Measurements from ENCODE around the gene DNAJC5. TPM values are rescaled to one million over a fixed set of nuclear protein-coding genes. Genes with fewer than 3 reads are reported as not detected.

DNAJC5 gene
- total and polyA plus RNA-seq, 2 of the 8 experiments (the other 6 are each of a cell fraction or from before 2014, with no cell fraction given): 19.2 to 31.2 TPM

DNA sequence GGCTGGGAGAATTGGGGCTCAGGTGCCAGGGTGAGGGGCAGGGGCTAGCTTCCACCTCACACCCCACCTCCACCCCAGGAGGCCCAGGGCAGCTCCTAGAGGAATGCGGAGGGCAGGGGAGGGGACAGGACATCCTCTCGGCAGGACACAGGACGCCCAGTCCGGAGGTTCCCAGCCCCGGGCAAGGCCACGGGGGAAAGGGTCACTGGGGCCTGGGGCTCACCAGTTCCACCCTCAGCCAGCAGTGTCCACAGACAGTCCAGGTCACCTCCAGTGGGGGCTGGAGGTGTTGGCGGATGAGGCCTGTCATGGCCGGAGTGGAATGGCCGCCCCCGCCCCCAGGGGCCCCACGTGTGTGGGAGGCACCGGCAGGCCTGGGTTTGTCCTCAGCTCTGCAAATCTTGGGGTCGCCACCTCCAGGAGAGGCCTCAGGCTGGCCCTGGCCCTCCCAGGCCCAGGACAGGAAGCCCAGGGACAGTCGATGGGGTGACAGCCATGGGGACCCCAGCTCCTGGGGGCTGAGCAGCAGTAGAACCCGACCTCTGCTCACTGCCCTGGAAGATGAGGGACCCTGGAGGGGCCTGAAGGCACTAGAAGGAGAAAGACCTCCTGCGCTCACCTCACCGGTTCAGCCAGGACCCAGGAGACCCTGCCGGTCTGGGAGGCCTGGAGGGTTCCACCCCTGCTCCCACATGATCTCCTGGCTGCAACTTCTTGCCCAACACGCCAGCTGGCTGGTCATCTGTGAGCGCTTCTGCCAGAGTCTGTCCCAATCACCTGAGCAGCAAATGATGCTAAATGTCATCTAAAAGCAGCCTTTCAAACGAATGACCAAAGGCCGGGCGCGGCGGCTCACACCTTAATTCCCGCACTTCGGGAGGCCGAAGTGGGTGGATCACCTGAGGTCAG lies 46.7 kb upstream of the DNAJC5 start:
- Histone ChIP-seq H3K4me2 (ENCODE audit: insufficient read depth in 1 of 2, low read depth in 2 of 2, low read length in 2 of 2) (peak overlapping the region; percentile 67 to 82), H3K79me1 (ENCODE audit: low read depth, low read length) (no peaks in the 10 kb centered on the region), H3K56ac (replicated peaks; ENCODE audit: insufficient read length, low read depth, low read length) (peak overlapping the region; percentile 78), H3K4me1 (replicated peaks in 1 of 4; ENCODE audit: control insufficient read depth in 3 of 4, insufficient read depth in 4 of 4, low read length in 3 of 4) (peaks cover 6 to 29% (median 23%) of the 10 kb centered on the region in 4 experiments), H3K27me3 (replicated peaks in 1 of 4; ENCODE audit: control insufficient read depth in 3 of 4, extremely low read depth in 1 of 4, insufficient read depth in 3 of 4, low read length in 3 of 4) (no peaks in the 10 kb centered on the region), H3K4me3 (ENCODE audit: extremely low read depth in 1 of 4, insufficient read depth in 2 of 4, low read depth in 3 of 4, low read length in 4 of 4) (peak overlapping the region in 1 of 4 experiments; percentile 60; a peak in 2 of 8 replicates), H3K18ac (ENCODE audit: extremely low read depth, low read length) (peak overlapping the region; percentile 97), H4K5ac (ENCODE audit: insufficient read length, low read depth, low read length) (peak overlapping the region; percentile 72), H2BK12ac (ENCODE audit: low read depth, low read length) (peak overlapping the region; percentile 96; the same call in 1 of the 2 replicates), H2BK5ac (ENCODE audit: low read depth, low read length) (peak overlapping the region; percentile 100; the same call in 1 of the 2 replicates), H4K91ac (replicated peaks; ENCODE audit: insufficient read length, low read length) (peak overlapping the region; percentile 99), H3K9me3 (ENCODE audit: insufficient read depth in 2 of 2, low read depth in 1 of 2, low read length in 1 of 2) (no peaks in the 10 kb centered on the region), H2BK20ac (ENCODE audit: low read length) (peak overlapping the region; percentile 93; the same call in 1 of the 2 replicates), H4K20me1 (replicated peaks in 1 of 2; ENCODE audit: control insufficient read depth in 1 of 2, insufficient read depth in 2 of 2, low read length in 2 of 2) (peaks cover 0 to 4% of the 10 kb centered on the region in 2 experiments), H3K23ac (ENCODE audit: insufficient read length) (no peak overlapping the region), H3K79me2 (ENCODE audit: control insufficient read depth in 1 of 2, insufficient read depth in 2 of 2, low read length in 2 of 2) (no peaks in the 10 kb centered on the region), H3K36me3 (ENCODE audit: control insufficient read depth in 2 of 4, insufficient read depth in 4 of 4, low read length in 3 of 4) (no peaks in the 10 kb centered on the region), H2AK5ac (ENCODE audit: low read depth, low read length) (peak overlapping the region; percentile 95; the same call in 1 of the 2 replicates), H2BK15ac (ENCODE audit: low read length) (peak overlapping the region; percentile 81; the same call in 1 of the 2 replicates), H3K9ac (replicated peaks in 1 of 4; ENCODE audit: extremely low read depth in 1 of 4, low read depth in 3 of 4, low read length in 3 of 4) (no peak overlapping the region; a peak in 2 of 7 replicates), H2BK120ac (replicated peaks; ENCODE audit: low read depth, low read length) (peak overlapping the region; percentile 75), H3K23me2 (ENCODE audit: low read depth, low read length) (peaks cover 12% of the 10 kb centered on the region; the same call in 1 of the 2 replicates), H3K4ac (replicated peaks; ENCODE audit: insufficient read length, low read depth, low read length) (peak overlapping the region; percentile 100), H4K8ac (ENCODE audit: extremely low read depth, insufficient read depth, low read length) (peak overlapping the region; percentile 81), H3K27ac (ENCODE audit: low read depth, low read length) (peak overlapping the region; percentile 60; the same call in 1 of the 2 replicates), H2AFZ (ENCODE audit: low read length) (no peak overlapping the region), H3K14ac (ENCODE audit: insufficient read length) (no peak overlapping the region)
- no peak for FAIRE-seq
- 72% methylated on average over 20 of the region's 28 CpGs; no CpG with 5 or more reads in 1 of the 2 experiments for WGBS, 2 experiments (ENCODE audit: extremely low coverage in 1 of 2, insufficient coverage in 1 of 2, insufficient read length in 1 of 2, insufficient replicate concordance in 2 of 2, low coverage in 1 of 2, low lambda C conversion rate in 2 of 2, missing lambda C conversion rate in 1 of 2)
- ChIA-PET CTCF (ENCODE audit: partially characterized antibody) (interaction anchor here (0.5 to 2.0 kb wide), 10 partner anchors 8 to 123 kb away, joined by 3 to 14 read pairs (median 4); partner anchors contain the start of genes ABHD16B and TPD52L2), POLR2A (ENCODE audit: partially characterized antibody) (interaction anchor here (0.6 to 3.6 kb wide), 12 partner anchors 7 to 327 kb away, joined by 3 to 52 read pairs (median 4); partner anchors contain the start of genes ABHD16B, PPDPF and TPD52L2)
- TF ChIP-seq BRCA1 (IDR thresholded peaks at IDR 0.05; ENCODE audit: low read depth, low read length): no peak
- TF ChIP-seq, protein P1, sequence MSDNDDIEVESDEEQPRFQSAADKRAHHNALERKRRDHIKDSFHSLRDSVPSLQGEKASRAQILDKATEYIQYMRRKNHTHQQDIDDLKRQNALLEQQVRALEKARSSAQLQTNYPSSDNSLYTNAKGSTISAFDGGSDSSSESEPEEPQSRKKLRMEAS (IDR thresholded peaks at IDR 0.05): 0 out of 2 replicates have a peak, but pooled peaks have one; percentile 8
- DNase-seq (ENCODE audit: low read depth in 1 of 2, low spot score in 2 of 2): peak in 1 of 2 experiments; percentile 82

All from H1 (cell line).